ENCODE measurements around the gene TYSND1. TPM values are rescaled to one million over a fixed set of nuclear protein-coding genes. Genes with fewer than 3 reads are reported as not detected.
"Not testable (repeated sequence)": the region's sequence is repeated elsewhere in the genome, so short reads cannot be mapped to it uniquely, and the experiment has no call there.

Gene TYSND1, protein sequence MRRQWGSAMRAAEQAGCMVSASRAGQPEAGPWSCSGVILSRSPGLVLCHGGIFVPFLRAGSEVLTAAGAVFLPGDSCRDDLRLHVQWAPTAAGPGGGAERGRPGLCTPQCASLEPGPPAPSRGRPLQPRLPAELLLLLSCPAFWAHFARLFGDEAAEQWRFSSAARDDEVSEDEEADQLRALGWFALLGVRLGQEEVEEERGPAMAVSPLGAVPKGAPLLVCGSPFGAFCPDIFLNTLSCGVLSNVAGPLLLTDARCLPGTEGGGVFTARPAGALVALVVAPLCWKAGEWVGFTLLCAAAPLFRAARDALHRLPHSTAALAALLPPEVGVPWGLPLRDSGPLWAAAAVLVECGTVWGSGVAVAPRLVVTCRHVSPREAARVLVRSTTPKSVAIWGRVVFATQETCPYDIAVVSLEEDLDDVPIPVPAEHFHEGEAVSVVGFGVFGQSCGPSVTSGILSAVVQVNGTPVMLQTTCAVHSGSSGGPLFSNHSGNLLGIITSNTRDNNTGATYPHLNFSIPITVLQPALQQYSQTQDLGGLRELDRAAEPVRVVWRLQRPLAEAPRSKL
- total RNA-seq (2014; rRNA removed; shearing (Covaris generic)): 28.2 and 32.2 TPM in 2 replicates

DNA sequence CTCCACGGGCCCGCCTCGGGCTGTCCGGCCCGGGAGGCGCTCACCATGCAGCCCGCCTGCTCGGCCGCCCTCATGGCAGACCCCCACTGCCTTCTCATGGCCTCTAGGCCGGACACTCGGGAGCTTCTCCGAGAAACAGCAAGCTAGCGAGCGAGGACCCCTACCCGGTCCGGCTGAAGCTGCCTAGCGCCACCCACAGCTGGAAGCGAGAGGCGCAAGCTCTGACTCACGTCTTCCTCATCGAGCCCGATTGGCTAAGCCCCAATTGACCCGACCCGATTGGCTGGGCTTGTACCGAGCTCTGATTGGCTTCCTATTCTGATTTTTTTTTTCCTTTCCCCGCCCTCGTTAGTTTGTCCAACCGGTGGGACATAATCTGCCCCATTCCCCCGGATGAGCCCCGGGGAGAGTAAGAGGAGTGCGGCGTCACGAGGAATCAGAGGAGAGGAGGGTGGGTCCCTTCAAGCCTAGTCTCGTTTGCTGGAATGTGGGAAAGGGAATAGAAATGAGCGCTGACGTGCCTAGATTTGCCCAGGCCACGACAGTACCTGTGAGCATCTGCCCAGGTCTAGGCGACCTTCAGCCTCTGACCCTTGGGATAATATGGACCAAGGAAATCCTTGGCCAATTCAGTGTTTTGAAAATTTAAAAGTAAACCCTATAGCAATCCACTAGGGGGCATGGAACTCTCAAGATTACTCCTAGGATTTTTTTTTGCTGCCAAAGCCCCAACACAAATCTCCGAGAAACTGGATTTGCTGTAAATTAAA is at the start of gene TYSND1:
TSS of gene TYSND1 (minus strand) at position 212 of the 770 bp plus-strand sequence. CDS start at position 98, 114 bp downstream.
- peak; percentile 99 for DNase-seq (ENCODE audit: low spot score)

DNA sequence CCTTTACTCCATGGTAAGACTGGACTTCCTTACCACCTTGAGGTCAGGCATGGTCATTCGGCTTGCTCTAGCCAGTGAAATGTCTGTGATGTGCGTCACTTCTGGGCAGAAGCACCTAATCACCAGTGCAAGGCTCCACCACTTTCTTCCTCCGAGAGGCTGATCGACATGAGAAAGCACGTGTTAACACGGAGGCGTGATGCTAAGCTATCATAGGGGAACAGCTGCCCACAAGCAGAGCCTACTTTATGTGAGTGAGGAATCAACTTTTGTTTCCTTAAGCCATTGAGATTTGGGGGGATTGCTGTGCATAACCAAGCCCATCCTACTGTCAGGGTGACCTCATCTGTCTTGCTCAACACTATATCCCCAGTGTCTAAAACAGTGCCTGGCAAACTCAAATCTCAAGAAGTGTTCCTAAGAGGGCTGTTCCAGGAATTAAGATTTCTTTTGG is 46.9 kb upstream of the TYSND1 start:
- DNase-seq (ENCODE audit: low spot score): no peak

DNA sequence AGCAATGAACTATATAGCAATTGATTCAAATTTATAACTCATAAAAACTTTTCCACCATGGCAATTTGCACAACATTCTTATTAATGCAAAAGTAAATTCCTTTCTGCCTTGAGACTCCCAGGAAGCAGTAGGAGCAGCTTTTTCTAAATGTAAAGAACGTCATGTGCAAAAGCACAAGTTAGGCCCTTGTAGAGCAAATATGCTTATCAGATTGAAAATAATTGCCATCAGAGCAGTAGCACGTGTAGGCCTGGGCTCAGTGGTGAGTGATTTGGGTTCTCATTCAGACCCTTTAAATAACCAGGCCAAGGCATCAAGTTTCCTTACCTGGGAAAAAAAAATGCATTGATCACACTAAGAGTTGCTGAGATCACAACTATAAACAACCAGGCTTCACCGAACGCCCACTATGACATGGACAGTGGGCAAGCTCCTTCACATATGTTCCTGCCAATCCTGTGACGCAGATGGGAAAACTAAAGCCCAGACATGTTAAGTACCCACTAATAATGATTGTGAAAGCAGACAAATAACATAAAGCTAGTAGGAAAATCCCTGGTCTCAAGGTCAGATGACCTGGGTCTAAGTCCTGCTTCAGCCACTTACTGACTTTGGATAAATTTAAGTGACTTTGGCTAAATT is 45.9 kb upstream of the TYSND1 start:
- DNase-seq (ENCODE audit: low spot score): no peak

DNA sequence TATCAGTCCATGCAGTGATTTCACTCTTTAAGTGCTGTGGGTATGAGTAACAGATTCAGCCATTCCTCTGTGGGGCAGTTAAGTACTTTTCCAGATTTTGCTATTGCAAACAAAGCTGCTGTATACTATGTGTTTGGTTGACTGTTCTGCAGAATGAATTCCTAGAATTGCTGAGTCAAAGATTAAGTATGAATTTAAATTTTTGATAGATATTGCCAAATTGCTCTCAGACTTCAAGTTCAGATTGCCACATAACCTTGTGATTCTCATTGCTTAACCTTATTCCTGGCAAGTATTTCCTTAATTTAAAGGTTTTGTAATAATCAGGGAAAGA is 45.4 kb upstream of the TYSND1 start:
- no peak for DNase-seq (ENCODE audit: low spot score)

DNA sequence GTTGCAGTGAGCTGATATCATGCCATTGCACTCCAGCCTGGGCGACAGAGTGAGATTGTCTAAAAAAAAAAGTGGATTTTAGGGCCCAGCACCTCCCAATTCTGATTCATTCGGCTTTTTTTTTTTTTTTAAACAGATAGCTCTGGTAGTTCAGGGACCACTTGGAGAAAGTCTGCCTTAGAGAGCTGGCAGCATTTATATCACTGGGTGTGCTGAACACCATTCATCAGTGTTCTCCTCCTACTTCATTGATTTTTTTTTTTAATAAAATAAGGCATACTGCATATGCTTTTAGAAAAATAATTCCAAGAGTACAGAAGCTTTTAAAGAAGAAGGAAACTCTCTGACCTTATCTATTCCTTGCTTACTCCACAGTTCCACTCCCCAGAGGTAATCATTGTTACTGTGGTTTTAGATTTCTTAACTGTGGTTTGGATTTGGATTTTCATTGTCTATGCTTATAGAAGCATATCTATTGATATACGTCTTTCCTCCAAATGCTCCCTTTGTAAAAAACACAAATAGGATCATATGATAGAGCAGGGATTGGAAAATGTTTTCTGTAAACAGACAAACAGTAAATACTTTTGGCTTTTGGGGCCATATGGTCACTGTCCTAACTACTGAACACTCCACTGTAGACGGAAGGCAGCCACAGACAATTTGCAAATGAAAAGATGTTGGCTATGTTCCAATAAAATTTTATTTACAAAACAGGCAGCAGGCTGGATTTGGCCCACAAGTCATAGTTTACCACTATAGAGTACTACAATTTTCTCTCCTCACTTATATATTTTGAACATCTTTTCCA is 44.9 kb upstream of the TYSND1 start:
- DNase-seq (ENCODE audit: low spot score): no peak

DNA sequence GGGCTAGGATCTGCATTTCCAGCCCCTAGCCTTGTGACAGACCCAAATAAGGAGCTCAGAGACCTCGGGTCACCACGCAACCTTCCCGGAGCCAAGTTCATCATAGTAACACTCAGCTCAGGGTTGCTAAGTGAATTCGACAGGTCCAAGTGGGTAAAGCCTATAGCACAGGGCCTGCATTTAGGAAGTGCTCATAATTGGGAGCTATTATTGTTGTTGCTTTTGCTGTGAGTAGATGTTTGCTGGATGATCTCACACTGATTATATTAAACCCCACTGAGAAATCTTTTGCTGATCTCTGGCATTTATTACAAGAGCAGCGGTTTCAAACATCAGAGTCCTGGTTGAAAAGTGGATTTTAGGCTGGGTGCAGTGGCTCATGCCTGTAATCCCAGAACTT is 44.1 kb upstream of the TYSND1 start:
- DNase-seq (ENCODE audit: low spot score): no peak

DNA sequence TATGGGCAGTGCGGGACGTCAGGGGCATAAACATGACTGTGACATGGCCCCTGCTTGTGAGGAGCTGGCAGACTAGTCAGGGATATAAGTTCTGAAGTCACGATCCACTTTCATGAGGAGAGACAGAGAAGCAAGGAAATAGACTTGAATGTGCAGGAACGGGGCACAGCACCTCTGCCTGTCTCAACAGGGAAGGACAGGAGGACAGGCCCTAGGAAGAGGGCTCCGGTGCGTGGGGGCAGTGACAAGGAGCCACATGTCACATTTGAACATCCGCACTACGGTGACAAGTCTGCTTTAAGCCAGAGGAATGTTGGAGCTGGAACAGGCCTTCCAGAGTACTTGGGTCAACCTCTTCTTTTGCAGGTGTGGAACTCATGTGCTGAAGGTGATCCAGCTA is 43.6 kb upstream of the TYSND1 start:
- DNase-seq (ENCODE audit: low spot score): no peak

DNA sequence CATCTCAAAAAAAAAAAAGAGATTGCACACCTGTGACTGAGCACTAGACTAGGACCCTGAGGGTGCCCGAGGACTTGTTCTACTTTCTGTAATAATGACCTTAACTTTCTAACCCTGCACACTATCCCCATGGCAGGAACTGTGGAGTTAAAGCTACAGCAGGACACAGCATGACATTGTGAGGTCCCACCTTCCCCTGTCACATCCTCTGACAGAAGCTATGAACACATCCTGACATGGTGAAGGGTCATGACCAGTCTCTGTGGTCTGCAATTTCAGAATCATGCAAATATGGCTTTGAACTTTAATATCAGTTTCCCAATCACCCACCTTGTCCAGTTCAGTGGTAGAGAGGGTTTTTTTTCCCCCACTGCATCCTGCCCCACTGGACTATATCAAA is 42.3 kb upstream of the TYSND1 start:
- DNase-seq (ENCODE audit: low spot score): no peak

DNA sequence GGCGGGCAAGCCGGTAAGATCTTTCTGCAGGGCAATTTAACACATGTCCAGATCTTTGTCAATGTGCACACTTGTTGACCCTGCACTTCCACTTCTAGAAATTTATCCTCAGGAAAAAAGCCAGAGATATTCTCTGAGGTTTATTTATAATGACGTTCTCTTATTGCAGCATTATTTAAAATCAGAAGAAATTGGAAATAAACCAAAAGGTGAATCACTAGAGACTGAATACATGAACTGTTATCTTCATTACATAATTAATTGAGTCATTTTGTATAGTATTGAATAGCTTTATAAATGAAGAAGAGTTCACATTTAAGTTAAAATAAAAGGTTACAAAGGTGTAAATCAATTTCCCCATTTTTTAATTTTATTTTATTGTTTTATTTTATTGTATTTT is 40.1 kb upstream of the TYSND1 start:
- DNase-seq (ENCODE audit: low spot score): no peak

DNA sequence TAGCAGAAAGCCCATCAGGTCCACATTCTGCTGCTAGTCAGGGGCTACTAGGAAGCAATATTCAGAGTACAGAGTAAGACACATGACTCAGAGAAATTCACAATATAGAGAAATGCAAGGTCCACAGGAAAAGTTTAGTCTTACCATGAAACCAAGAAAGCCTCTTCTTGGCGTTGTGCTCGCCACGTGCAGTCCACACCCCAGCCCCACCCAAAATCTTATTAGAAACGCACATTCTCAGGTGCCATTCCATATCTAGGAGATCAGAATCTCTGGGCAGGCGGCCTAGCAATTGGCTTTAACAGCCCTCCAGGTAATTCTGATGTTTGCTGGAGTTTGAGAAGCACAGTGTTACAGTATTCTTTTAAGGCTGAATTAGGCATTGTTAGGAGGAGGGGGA is 39.6 kb upstream of the TYSND1 start:
- DNase-seq (ENCODE audit: low spot score): no peak

DNA sequence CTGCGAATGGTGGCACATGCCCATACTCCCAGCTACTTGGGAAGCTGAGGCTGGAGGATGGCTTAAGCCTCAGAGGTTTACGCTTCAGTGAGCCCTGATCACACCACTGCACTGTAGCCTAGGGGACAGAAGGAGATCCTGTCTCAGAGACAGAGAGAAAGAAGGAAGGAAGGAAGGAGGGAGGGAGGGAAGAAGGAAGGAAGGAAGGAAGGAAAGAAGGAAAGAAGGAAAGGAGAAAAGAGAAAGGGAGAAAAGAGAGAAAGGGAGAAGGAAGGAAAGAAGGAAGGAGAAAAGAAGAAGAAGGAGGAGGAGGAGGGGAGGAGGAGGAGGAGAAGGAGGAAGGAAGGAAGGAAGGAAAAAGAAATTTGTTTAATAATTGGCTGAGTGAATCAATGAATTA is 36.8 kb upstream of the TYSND1 start:
- DNase-seq (ENCODE audit: low spot score): no peak

DNA sequence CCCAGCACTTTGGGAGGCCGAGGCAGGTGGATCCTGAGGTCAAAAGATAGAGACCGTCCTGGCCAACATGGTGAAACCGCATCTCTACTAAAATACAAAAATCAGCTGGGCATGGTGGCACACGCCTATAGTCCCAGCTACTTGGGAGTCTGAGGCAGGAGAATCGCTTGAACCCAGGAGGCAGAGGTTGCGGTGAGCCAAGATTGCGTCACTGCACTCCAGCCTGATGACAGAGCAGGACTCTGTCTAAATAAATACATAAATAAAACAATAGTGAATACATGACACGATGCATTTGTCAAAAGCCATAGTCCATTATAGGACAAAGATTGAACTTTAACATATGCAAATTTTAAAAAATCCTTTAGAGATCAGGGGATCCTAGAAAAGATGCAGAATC is 32.7 kb upstream of the TYSND1 start:
- not testable (repeated sequence) for DNase-seq (ENCODE audit: low spot score)

DNA sequence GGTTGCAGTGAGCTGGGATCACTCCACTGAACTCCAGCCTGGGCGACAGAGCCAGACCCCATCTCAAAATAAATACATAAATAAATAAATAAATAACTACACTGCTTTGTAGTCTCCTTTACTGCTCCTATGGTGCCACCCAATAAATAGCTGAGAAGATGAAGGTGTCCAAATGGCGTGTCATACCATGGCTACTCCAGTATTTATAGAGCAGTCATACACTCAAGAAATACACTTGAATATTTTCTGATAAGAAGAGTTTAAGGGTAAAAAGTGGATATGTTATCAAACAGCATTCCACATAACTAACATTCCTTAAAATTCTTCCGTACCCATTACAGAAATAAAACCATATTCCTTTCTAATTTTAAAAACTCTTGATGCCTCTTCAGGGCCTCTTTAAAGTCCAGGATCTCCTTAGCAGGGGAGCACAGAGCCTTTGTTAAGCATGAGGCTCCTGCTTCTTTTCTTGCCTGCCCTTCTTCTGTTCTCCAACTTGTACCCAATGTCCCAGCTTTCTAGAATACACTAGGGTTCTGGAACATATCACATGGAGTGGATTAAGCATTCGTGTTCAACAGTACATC is 31.7 kb upstream of the TYSND1 start:
- DNase-seq (ENCODE audit: low spot score): no peak

DNA sequence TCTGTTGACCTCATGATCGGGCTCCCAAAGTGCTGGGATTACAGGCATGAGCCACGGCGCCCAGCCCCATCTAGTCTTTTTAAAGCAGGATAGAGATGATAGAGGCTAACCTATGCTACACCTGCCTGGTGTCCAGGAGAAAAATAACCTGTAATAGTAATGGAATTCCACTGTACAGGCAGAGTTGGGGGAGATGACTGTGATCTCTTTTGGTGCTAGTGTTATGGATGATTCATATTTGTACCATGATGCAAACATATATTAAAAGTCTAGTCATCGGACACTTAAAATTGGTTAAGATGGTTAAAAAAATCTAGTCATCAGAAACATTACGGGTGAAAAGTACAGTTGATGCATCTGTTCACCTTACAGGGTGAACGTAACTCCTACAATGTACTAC is 29.9 kb upstream of the TYSND1 start:
- DNase-seq (ENCODE audit: low spot score): no peak

DNA sequence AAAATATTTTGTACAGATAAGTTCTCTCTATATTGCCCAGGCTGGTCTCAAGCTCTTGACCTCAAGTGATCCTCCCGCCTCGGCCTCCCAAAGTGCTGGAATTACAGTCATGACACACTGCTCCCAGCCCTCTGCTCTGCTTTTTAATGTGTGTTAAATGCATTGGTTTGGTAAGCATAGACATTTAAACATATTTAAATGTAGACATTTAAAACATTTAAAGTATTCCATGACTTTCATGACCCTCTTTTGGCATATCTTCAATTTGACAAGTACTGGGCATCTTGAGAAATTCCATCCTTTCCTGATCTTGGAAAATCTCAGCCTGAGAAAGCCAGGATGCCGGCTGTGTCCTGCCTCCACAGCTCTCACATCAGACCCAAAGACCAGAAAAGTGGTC is 29.0 kb upstream of the TYSND1 start:
- no peak for DNase-seq (ENCODE audit: low spot score)

DNA sequence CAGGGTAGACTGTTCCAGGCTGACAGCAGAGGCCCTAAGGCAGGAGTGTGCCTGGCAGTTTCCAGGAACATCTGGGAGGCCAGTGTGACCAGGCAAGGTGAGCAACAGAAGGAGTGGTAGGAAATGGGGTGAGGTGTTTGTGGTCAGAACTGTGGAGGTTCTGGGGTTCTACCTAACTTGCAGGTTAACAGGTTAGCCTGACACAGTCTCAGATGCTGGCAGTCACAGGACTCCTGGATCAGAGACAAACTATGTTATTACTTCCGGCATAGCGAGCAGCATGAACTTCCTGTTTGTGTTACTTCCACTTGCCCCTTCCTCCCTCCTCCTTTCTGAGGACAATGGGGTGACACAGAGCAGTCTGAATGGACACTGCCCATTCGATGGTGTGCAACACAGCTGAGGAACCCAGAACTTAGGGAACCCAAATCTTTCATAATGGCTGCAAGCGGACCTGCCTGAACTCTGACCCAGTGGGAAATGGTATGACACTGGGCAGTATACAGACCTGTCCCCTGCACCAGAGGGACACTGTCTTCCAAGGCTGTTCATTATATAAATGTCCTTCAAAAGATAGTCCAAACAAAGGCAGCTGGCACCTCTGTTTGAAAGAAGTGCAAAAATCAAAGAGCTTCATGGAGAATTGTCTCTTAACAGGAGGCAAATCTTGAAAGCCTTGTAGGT is 27.7 kb upstream of the TYSND1 start:
- DNase-seq (ENCODE audit: low spot score): peak; percentile 51

DNA sequence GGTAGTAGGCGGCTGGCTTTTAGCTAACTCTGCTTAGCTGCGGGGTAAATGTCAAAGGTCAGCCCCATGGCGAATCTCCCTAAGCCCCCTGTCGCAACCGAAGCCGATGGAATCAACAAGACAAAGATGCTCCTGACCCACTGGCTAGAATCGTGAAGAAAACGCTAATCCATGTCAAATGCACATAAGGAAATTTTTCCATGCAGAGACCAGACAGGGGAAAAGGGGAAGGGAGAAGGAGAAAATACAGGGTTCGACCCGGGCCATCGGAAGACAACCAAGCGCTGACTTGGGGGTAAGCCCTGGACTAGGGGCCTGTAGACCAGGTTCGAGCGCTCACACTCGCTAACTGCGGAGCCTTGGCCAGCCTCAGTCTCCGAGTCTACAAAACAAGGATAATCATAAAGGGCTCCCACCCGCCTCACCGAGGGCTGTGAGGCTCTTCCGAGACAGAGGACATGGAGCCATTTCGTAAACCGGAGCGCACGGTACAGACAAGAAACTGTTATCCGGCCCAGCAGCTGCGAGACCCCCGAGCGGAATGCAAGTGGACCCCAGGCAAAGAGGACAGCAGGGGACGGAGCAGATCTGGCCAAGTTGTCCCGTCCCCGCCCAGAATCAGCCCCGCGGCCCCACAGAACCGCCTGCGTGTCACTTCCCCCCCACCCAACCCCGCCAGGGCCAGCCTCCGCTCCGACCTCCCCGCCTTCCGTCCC is 23.3 kb upstream of the TYSND1 start:
- peak; percentile 37 for DNase-seq (ENCODE audit: low spot score)

DNA sequence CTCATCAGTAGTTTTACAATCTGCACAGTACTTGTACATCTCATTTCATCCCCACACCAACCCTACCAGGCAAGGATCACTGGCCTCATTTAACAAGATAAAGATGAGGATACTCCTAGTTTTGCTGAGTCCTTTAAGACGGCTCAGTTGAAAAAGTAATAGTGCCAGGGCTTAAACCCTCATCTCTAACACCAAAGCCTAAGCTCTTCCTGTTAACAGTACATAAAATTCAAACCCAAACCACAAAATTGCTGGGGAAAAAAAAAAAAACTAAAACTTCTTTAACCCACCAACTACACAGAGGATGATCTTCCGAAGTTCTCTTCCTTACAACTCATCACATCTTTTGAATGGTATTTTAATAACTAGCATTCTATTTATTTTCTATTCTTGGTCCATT is 22.5 kb upstream of the TYSND1 start:
- DNase-seq (ENCODE audit: low spot score): no peak

DNA sequence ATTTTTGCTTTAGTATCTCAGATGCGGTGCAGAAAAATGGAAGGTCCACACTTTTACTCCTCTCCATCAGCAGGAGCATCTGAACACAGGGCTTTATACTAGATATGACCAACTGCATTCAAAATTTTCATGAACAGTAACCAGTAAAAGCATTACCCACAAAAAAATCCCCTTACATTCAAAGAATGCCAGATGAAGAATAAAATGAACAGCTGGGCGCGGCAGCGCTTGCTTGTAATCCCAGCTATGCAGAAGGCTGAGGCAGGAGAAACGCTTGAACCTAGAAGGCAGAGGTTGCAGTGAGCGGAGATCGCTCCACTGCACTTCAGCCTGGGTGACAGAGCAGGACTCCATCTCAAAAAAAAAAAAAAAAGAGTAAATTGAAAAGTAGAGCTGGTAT is 20.7 kb upstream of the TYSND1 start:
- no peak for DNase-seq (ENCODE audit: low spot score)

DNA sequence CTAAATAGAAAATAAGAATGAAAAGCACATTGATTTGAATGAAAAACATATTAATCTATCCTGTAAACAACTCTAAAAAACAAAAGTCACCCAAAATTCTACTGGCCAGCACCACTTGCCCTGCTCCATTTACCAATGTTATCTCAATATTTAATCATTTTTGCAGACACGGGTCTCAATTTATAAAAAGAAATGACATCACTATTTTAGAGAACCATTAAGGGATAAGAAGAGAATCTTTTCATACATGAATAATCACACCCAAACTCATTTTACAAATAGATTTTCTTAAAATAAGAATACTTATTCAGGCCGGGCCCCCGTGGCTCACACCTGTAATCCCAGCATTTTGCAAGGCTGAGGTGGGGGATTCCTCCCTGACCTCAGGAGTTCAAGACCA is 19.9 kb upstream of the TYSND1 start:
- no peak for DNase-seq (ENCODE audit: low spot score)
